PFSK-1 (cell line): Measurements from ENCODE around the gene TAPBP.

Experiments used
- FOXP2 ChIP-seq: optimal IDR thresholded peaks from 2 replicates; pipeline ENCODE3; 2011; ENCODE audit warnings: borderline replicate concordance, control low read depth, inconsistent platforms; ENCODE audit not compliant: insufficient read depth; ENCODE audit errors: extremely low read length, extremely low read depth
- POLR2AphosphoS5 ChIP-seq: IDR thresholded peaks from 2 replicates; pipeline ENCODE4 v1.6.1; 2012; ENCODE audit warnings: low read depth, mild to moderate bottlenecking, control low read depth, low read length, moderate library complexity
- REST ChIP-seq, 2 experiments: IDR thresholded peaks; 2 replicates each; pipeline versions ENCODE4 v1.6.1 to v1.8.0; 2011 to 2012; ENCODE audit warnings: low read depth in 2 of 2, low read length in 2 of 2, control low read depth in 1 of 2, inconsistent platforms in 1 of 2, mild to moderate bottlenecking in 1 of 2, moderate library complexity in 1 of 2; ENCODE audit not compliant: insufficient read depth in 1 of 2
- SIN3A ChIP-seq: IDR thresholded peaks from 2 replicates; pipeline ENCODE4 v1.6.1; 2012; ENCODE audit warnings: mild to moderate bottlenecking, low read length, moderate library complexity, borderline replicate concordance; ENCODE audit not compliant: insufficient read depth
- TAF1 ChIP-seq: IDR thresholded peaks from 2 replicates; pipeline ENCODE4 v1.6.1; 2012; ENCODE audit warnings: low read length, control low read depth, borderline replicate concordance; ENCODE audit not compliant: insufficient read depth

Gene TAPBP

GRCh38 chr6:33279971-33280511, 33.8 kb downstream of the TAPBP start:
- no peak for TF ChIP-seq SIN3A
- TF ChIP-seq POLR2AphosphoS5: no peak
- no peak for TF ChIP-seq FOXP2
- no peak for TF ChIP-seq REST (IDR thresholded peaks at IDR 0.05; ENCODE audit: insufficient read depth in 1 of 2, low read depth in 2 of 2, low read length in 2 of 2)
- TF ChIP-seq TAF1: no peak

- no peak for TF ChIP-seq POLR2AphosphoS5
- no peak for TF ChIP-seq SIN3A
- no peak for TF ChIP-seq FOXP2
- TF ChIP-seq TAF1: no peak
- TF ChIP-seq REST (IDR thresholded peaks at IDR 0.05; ENCODE audit: insufficient read depth in 1 of 2, low read depth in 2 of 2, low read length in 2 of 2): no peak
Observed at GRCh38 chr6:33279257-33279695, 34.6 kb downstream of the TAPBP start.

GRCh38 chr6:33278810-33279209, 35.1 kb downstream of the TAPBP start:
- TF ChIP-seq POLR2AphosphoS5 (no peak), REST (IDR thresholded peaks at IDR 0.05; ENCODE audit: insufficient read depth in 1 of 2, low read depth in 2 of 2, low read length in 2 of 2) (no peak), FOXP2 (no peak), SIN3A (no peak), TAF1 (no peak)

GRCh38 chr6:33278392-33278741, 35.5 kb downstream of the TAPBP start:
- TF ChIP-seq REST (IDR thresholded peaks at IDR 0.05; ENCODE audit: insufficient read depth in 1 of 2, low read depth in 2 of 2, low read length in 2 of 2): no peak
- TF ChIP-seq SIN3A: no peak
- TF ChIP-seq POLR2AphosphoS5: no peak
- TF ChIP-seq FOXP2: no peak
- no peak for TF ChIP-seq TAF1
